ENCODE data around the gene LRMDA.

Gene LRMDA

GRCh38 chr10:75938380-75939122, 507.1 kb downstream of the LRMDA start:
- no peaks in the 10 kb centered on the region for H4K20me1 ChIP-seq (ENCODE audit: insufficient read depth, low read length)
- TF ChIP-seq EZH2 (IDR thresholded peaks at IDR 0.05; ENCODE audit: borderline replicate concordance, low read depth, low read length, severe bottlenecking) (no peak), CTCF (IDR thresholded peaks at IDR 0.05; ENCODE audit: borderline replicate concordance, extremely low read depth, low read length, poor library complexity, severe bottlenecking) (no peak)
- H3K9me3 ChIP-seq (ENCODE audit: insufficient read depth, low read length, severe bottlenecking) = no peaks in the 10 kb centered on the region
- ATAC-seq (ENCODE audit: insufficient read depth, low read depth) = no peak
- no peak overlapping the region for H3K4me2 ChIP-seq (ENCODE audit: insufficient read depth, low read length)
- H3K36me3 ChIP-seq (ENCODE audit: insufficient read depth, low read length) = no peaks in the 10 kb centered on the region
- no peaks in the 10 kb centered on the region for H3K79me2 ChIP-seq (ENCODE audit: insufficient read depth, low read length)
- no peaks in the 10 kb centered on the region for H3K4me1 ChIP-seq (ENCODE audit: insufficient read depth, low read length)
- no peak overlapping the region for H3K4me3 ChIP-seq (ENCODE audit: low read depth in 1 of 2, low read length in 2 of 2)
- no peaks in the 10 kb centered on the region for H3K27me3 ChIP-seq (ENCODE audit: insufficient read depth, low read length, poor library complexity)
- H2AFZ ChIP-seq (ENCODE audit: low read depth, low read length) = no peak overlapping the region
- H3K9ac ChIP-seq (ENCODE audit: low read depth, low read length) = no peak overlapping the region
- DNase-seq = no peak
- H3K27ac ChIP-seq (ENCODE audit: low read length) = no peak overlapping the region

- DNase-seq = no peak
- no peaks in the 10 kb centered on the region for H4K20me1 ChIP-seq (ENCODE audit: insufficient read depth, low read length)
- TF ChIP-seq EZH2 (IDR thresholded peaks at IDR 0.05; ENCODE audit: borderline replicate concordance, low read depth, low read length, severe bottlenecking) (no peak), CTCF (IDR thresholded peaks at IDR 0.05; ENCODE audit: borderline replicate concordance, extremely low read depth, low read length, poor library complexity, severe bottlenecking) (no peak)
- H2AFZ ChIP-seq (ENCODE audit: low read depth, low read length) = no peak overlapping the region
- H3K4me2 ChIP-seq (ENCODE audit: insufficient read depth, low read length) = no peak overlapping the region
- no peak for ATAC-seq (ENCODE audit: insufficient read depth, low read depth)
- no peak overlapping the region for H3K4me3 ChIP-seq (ENCODE audit: low read depth in 1 of 2, low read length in 2 of 2)
- no peak overlapping the region for H3K27ac ChIP-seq (ENCODE audit: low read length)
- H3K9ac ChIP-seq (ENCODE audit: low read depth, low read length) = no peak overlapping the region
- no peaks in the 10 kb centered on the region for H3K79me2 ChIP-seq (ENCODE audit: insufficient read depth, low read length)
- no peaks in the 10 kb centered on the region for H3K27me3 ChIP-seq (ENCODE audit: insufficient read depth, low read length, poor library complexity)
- no peaks in the 10 kb centered on the region for H3K36me3 ChIP-seq (ENCODE audit: insufficient read depth, low read length)
- no peaks in the 10 kb centered on the region for H3K4me1 ChIP-seq (ENCODE audit: insufficient read depth, low read length)
- no peaks in the 10 kb centered on the region for H3K9me3 ChIP-seq (ENCODE audit: insufficient read depth, low read length, severe bottlenecking)
These were observed 508.1 kb downstream of the LRMDA start for GRCh38 chr10:75939541-75939940.

GRCh38 chr10:75940742-75941141, 509.3 kb downstream of the LRMDA start:
- DNase-seq (no peak), ATAC-seq (ENCODE audit: insufficient read depth, low read depth) (no peak)
- Histone ChIP-seq H3K4me1 (ENCODE audit: insufficient read depth, low read length) (no peaks in the 10 kb centered on the region), H2AFZ (ENCODE audit: low read depth, low read length) (no peak overlapping the region), H3K27ac (ENCODE audit: low read length) (no peak overlapping the region), H3K4me2 (ENCODE audit: insufficient read depth, low read length) (no peak overlapping the region), H3K9me3 (ENCODE audit: insufficient read depth, low read length, severe bottlenecking) (peaks cover 2% of the 10 kb centered on the region), H3K9ac (ENCODE audit: low read depth, low read length) (no peak overlapping the region), H3K27me3 (ENCODE audit: insufficient read depth, low read length, poor library complexity) (no peaks in the 10 kb centered on the region), H4K20me1 (ENCODE audit: insufficient read depth, low read length) (no peaks in the 10 kb centered on the region), H3K36me3 (ENCODE audit: insufficient read depth, low read length) (no peaks in the 10 kb centered on the region), H3K4me3 (ENCODE audit: low read depth in 1 of 2, low read length in 2 of 2) (no peak overlapping the region), H3K79me2 (ENCODE audit: insufficient read depth, low read length) (no peaks in the 10 kb centered on the region)
- no peak for TF ChIP-seq EZH2 (IDR thresholded peaks at IDR 0.05; ENCODE audit: borderline replicate concordance, low read depth, low read length, severe bottlenecking)
- TF ChIP-seq CTCF (IDR thresholded peaks at IDR 0.05; ENCODE audit: borderline replicate concordance, extremely low read depth, low read length, poor library complexity, severe bottlenecking) = no peak

Data from DND-41 (cell line).